Natural killer cell treated with Interleukin-12 subunit alpha and Interleukin-12 subunit beta and Interleukin-15 and Interleukin-18, amount 100 ng/mL, for 72 hours (primary cell): ENCODE data around the gene SLC4A9. TPM values are rescaled to one million over a fixed set of nuclear protein-coding genes. Genes with fewer than 3 reads are reported as not detected.
"Not testable (repeated sequence)": the region's sequence is repeated elsewhere in the genome, so short reads cannot be mapped to it uniquely, and the experiment has no call there.

Source experiments
- ATAC-seq, 2 donors: fragments of 150-1000 bp; cut with Tn5 transposase in 1 of 2; sonication (Bioruptor Pico), chemical (Tn5 transposase) in 1 of 2; 2 replicates each; pipeline ENCODE4 v1.10.0; 2021
- DNase-seq: peaks from one replicate; pipeline ENCODE4 v3.0.0; 2022; ENCODE audit warnings: low spot score
- H3K27ac Mint-ChIP-seq, 2 donors: 1 replicate in 1 of 2; 2 replicates in 1 of 2; pipeline ENCODE4 v1.8.0; 2022; ENCODE audit warnings: mixed read lengths in 2 of 2, mild to moderate bottlenecking in 1 of 2, moderate library complexity in 1 of 2
- H3K27me3 Mint-ChIP-seq, 2 donors: 1 replicate in 1 of 2; 2 replicates in 1 of 2; pipeline ENCODE4 v1.8.0; 2022; ENCODE audit warnings: mixed read lengths in 2 of 2
- H3K36me3 Mint-ChIP-seq: one replicate; pipeline ENCODE4 v1.8.0; 2022; ENCODE audit warnings: mixed read lengths
- H3K4me1 Mint-ChIP-seq, 2 donors: 1 replicate in 1 of 2; 2 replicates in 1 of 2; pipeline ENCODE4 v1.8.0; 2022; ENCODE audit warnings: low read depth in 2 of 2, mixed read lengths in 2 of 2, mild to moderate bottlenecking in 1 of 2
- H3K4me3 Mint-ChIP-seq: one replicate; pipeline ENCODE4 v1.8.0; 2022; ENCODE audit warnings: mixed read lengths
- H3K9me3 Mint-ChIP-seq: 2 replicates; pipeline ENCODE4 v1.8.0; 2022; ENCODE audit warnings: mixed read lengths
- total RNA-seq, 2 donors: library from RNA; stranded (reverse); gene quantifications; one replicate each; pipeline ENCODE4 v1.2.3, GENCODE V29; 2022

The SLC4A9 gene
- total RNA-seq, 2 donors from 2014 or later = not detected

DNA sequence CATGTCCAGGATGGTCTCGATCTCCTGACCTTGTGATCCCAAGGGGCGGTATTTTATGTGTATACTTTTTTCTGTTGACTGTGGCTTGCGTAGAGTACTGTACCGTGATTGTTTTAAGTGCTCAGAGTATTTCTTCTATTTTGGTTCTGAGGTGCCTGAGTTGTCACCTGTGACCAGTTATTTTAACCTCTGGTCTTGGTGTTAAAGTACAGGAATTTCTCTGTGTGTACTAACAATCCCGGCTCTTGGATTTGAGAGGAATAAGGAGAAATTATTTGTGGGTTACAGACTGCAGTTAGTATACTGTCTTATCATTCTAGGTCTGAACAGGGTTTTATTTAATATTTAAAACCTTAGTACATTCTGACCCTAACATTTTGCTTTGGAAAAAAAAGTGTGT, 43.6 kb downstream of the SLC4A9 start:
- H3K4me3 Mint-ChIP-seq = no peak overlapping the region
- H3K4me1 Mint-ChIP-seq = peaks cover 28 to 33% of the 10 kb centered on the region in 2 donors
- ATAC-seq = no peak
- H3K36me3 Mint-ChIP-seq = no peaks in the 10 kb centered on the region
- no peaks in the 10 kb centered on the region for H3K27me3 Mint-ChIP-seq
- no peak for DNase-seq
- H3K9me3 Mint-ChIP-seq = no peaks in the 10 kb centered on the region
- no peak overlapping the region for H3K27ac Mint-ChIP-seq

DNA sequence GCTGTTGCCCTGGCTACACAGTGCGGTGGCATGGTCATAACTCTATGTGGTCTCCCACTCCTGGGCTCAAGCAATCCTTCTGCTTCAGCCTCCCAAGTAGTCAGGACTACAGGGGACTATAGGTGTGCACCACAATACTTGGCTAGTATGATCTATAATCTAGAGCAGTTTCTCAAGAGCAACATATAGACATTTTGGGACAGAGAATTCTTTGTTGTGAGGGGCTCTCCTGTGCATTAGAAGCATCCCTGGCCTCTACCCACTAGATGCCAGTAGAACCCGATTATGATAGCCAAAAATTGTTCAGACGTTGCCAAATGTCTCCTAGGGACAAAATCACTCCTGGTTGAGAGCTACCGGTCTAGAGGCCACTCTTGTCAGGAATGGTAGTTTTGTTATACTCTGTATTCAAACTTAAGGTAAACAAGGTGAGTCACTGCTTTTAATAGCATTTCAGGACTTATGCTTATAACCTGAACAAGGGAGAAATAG, 48.8 kb downstream of the SLC4A9 start:
- peaks cover 19 to 23% of the 10 kb centered on the region in 2 donors for H3K4me1 Mint-ChIP-seq
- no peaks in the 10 kb centered on the region for H3K9me3 Mint-ChIP-seq
- H3K4me3 Mint-ChIP-seq = no peak overlapping the region
- H3K36me3 Mint-ChIP-seq = no peaks in the 10 kb centered on the region
- DNase-seq (no peak), ATAC-seq (no peak)
- H3K27me3 Mint-ChIP-seq = no peaks in the 10 kb centered on the region
- H3K27ac Mint-ChIP-seq = no peak overlapping the region

DNA sequence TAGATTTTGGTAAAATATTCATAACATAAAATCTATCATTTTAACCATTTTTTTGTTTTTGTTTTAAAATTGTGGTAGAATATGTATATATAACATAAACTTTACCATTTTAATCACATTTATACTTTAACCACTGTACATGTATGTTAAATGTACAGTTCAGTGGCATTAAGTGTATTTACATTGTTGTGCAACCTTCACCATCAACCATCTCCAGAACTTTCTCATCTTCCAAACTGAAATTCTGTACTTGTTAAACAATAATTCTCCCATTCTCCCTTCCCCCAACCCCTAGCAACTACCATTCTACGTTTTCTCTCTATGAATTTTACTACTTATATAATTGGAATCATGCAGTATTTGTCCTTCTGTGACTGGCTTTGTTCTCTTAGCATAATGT, 53.2 kb downstream of the SLC4A9 start:
- Mint-ChIP-seq H3K9me3 (no peaks in the 10 kb centered on the region), H3K4me1 (peaks cover 12 to 15% of the 10 kb centered on the region in 2 donors), H3K4me3 (no peak overlapping the region), H3K27ac (peak overlapping the region in 1 of 2 donors; percentile 12), H3K36me3 (no peaks in the 10 kb centered on the region), H3K27me3 (no peaks in the 10 kb centered on the region)
- DNase-seq (no peak), ATAC-seq (no peak)

DNA sequence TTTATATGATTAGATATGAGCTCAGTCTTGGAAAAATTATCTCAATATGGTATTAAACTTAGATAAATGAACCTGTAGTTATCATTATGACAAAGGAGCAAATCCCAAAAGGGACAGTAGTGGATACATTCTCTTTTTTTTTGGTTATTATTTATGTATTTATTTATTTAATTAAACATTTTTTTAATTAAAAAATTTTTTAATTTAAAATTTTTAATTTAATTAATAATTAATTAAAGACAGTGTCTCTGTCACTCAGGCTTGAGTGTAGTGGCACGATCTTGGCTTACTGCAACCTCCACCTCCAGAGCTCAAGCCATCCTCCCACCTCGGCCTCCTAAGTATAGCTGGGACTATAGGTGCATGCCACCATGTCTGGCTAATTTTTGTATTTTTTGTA, 57.2 kb downstream of the SLC4A9 start:
- Mint-ChIP-seq H3K4me1 (peaks cover 36 to 45% of the 10 kb centered on the region in 2 donors), H3K9me3 (no peaks in the 10 kb centered on the region), H3K27ac (no peak overlapping the region), H3K27me3 (no peaks in the 10 kb centered on the region), H3K36me3 (no peaks in the 10 kb centered on the region), H3K4me3 (no peak overlapping the region)
- ATAC-seq (no peak), DNase-seq (no peak)

DNA sequence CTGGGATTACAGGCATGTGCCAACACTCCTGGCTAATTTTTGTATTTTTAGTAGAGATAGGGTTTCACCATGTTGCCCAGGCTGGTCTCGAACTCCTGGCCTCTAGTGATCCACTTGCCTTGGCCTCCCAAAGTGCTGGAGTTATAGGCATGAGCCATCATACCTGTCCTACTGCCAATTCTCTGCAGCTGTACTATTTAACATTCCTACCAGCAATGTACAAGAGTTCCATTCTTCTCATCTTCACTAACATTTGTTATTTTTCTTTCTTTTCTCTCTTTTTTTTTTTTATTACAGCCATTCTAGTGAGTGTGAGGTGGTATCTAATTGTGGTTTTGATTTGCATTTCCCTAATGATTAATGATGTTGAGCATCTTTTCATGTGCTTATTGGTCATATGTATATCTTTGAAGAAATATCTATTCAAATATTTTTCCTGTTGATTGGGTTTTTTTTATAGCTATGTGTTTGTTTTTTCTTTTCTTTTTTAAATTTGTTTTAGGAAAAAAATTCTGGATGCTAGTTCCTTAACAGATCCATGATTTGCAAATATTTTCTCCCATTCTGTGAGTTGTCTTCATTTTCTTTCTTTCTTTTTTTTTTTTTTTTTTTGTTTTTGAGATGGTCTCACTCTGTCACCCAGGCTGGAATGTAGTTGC, 59.0 kb downstream of the SLC4A9 start:
- Mint-ChIP-seq H3K27ac (no peak overlapping the region), H3K9me3 (no peaks in the 10 kb centered on the region), H3K4me3 (no peak overlapping the region), H3K36me3 (no peaks in the 10 kb centered on the region), H3K4me1 (peaks cover 45 to 47% of the 10 kb centered on the region in 2 donors), H3K27me3 (no peaks in the 10 kb centered on the region)
- ATAC-seq = no peak
- no peak for DNase-seq

DNA sequence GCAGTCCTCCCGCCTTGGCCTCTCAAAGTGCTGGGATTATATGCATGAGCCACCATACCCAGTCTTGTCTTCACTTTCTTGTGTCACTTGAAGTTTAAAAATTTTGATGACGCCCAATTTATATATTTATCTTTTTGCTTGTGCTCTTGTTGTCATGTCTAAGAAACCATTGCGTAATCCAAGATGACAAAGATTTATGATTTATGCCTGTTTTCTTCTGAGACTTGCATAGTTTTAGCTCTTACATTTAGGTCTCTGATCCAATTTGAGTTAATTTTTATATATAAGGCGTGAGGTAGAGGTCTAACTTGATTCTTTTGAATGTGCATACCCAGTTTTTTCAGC, 60.2 kb downstream of the SLC4A9 start:
- H3K27me3 Mint-ChIP-seq = no peaks in the 10 kb centered on the region
- H3K4me1 Mint-ChIP-seq = peaks cover 45 to 48% of the 10 kb centered on the region in 2 donors
- no peaks in the 10 kb centered on the region for H3K36me3 Mint-ChIP-seq
- no peak overlapping the region for H3K27ac Mint-ChIP-seq
- ATAC-seq = no peak
- H3K9me3 Mint-ChIP-seq = no peaks in the 10 kb centered on the region
- H3K4me3 Mint-ChIP-seq = no peak overlapping the region
- DNase-seq = no peak

DNA sequence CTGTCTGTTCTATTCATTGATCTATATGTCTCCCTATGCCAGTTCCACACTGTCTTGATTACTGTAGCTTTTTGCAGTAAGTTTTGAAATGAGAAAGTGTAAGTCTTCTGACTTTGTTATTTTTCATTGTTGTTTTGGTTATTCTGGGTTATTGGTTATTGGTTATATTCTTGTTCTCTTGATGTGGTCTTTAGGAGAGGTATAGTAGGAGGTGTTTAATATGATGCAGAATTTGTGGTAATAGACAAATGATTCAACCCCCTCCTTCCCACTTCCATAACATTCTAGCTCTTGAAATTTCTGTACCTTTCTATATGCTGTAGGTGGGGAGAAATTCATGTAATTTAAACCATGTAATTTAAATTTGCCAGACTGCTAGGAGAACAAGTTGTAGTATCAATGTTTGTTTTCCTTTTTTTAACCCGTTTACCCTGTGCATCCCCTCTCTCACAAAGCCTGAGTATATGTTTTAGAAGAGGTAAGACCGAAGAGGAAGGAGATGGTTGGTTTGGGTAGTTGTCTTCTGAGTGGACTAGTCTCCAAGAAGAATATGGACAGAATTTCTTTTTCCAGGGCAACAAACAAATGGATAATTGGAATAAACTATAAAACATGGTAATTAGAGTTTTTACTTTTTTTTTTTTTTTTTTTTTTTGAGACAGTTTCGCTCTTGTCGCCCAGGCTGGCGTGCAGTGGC, 60.8 kb downstream of the SLC4A9 start:
- Mint-ChIP-seq H3K4me1 (peaks cover 47 to 48% of the 10 kb centered on the region in 2 donors), H3K9me3 (no peaks in the 10 kb centered on the region), H3K36me3 (no peaks in the 10 kb centered on the region), H3K4me3 (no peak overlapping the region), H3K27me3 (no peaks in the 10 kb centered on the region), H3K27ac (no peak overlapping the region)
- no peak for ATAC-seq
- no peak for DNase-seq

- H3K9me3 Mint-ChIP-seq, H3K27ac Mint-ChIP-seq, ATAC-seq, H3K4me3 Mint-ChIP-seq, H3K36me3 Mint-ChIP-seq, DNase-seq, H3K27me3 Mint-ChIP-seq: not testable (repeated sequence)
- H3K4me1 Mint-ChIP-seq = peaks cover 43 to 44% of the 10 kb centered on the region in 2 donors
Observed at GRCh38 chr5:140421375-140421774, 61.4 kb downstream of the SLC4A9 start.

DNA sequence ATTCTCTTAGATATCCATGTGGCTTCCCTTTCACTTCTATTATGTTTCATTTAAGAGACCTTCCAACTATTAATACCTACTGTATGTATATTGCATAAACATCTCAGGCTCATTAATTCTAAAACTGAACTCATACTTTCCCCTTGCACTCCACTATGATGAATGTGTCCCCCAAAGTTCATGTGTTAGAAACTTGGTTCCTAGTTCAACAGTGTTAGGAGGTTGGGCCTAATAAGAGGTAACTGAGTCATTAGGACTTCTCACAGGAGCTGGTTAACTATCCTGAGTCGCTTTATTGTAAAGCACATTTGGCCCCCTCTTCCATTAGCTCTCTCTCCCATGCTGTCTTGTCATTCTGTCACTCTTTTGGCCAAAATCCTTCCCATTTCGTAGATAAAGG, 63.6 kb downstream of the SLC4A9 start:
- Mint-ChIP-seq H3K4me3 (no peak overlapping the region), H3K4me1 (peaks cover 37 to 39% of the 10 kb centered on the region in 2 donors), H3K9me3 (no peaks in the 10 kb centered on the region), H3K27ac (no peak overlapping the region), H3K27me3 (no peaks in the 10 kb centered on the region), H3K36me3 (no peaks in the 10 kb centered on the region)
- DNase-seq (no peak), ATAC-seq (no peak)

DNA sequence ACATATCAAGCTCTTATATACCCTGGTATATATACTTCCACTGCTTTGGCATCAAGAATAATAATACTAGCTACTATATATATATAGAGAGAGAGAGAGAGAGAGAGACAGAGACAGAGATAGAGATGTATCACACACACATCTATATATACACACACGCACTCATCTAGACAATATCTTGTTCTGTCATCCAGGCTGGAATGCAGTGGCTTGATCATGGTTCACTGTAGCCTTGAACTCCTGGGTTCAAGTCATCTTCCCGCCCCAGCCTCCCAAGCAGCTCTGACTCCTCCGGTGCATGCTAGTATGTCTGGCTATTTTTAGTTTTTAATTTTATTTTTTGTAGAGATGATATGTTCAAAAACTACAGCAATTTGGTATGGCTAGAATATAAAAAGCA, 64.1 kb downstream of the SLC4A9 start:
- Mint-ChIP-seq H3K27ac (no peak overlapping the region), H3K4me1 (peaks cover 34% of the 10 kb centered on the region in 2 donors), H3K9me3 (no peaks in the 10 kb centered on the region), H3K4me3 (no peak overlapping the region), H3K36me3 (no peaks in the 10 kb centered on the region), H3K27me3 (no peaks in the 10 kb centered on the region)
- no peak for DNase-seq
- ATAC-seq = no peak

Other genes with a start within 250 kb of the SLC4A9 start
- gene PURA, start 246.1 kb upstream of the SLC4A9 start, total RNA-seq = 10 to 100 TPM; 11.1 to 14.0 TPM
- 1 to 10 TPM; 2.6 to 3.1 TPM for gene IGIP, start 234.3 kb upstream of the SLC4A9 start, total RNA-seq
- 10 to 100 TPM; 11.7 to 14.8 TPM for gene CYSTM1, start 185.0 kb upstream of the SLC4A9 start, total RNA-seq
- gene PFDN1, start 57.1 kb upstream of the SLC4A9 start, total RNA-seq = 10 to 100 TPM; 49.8 to 62.2 TPM
- gene HBEGF, start 13.6 kb upstream of the SLC4A9 start, total RNA-seq = 10 to 100 TPM; 56.0 to 63.0 TPM
- 100 to 1,000 TPM; 136 to 156 TPM for gene ANKHD1, start 41.6 kb downstream of the SLC4A9 start, total RNA-seq
- 1 to 10 TPM; 7.0 to 8.6 TPM for gene EIF4EBP3, start 187.5 kb downstream of the SLC4A9 start, total RNA-seq
- 10 to 100 TPM; 61.4 to 64.7 TPM for gene SRA1, start 197.3 kb downstream of the SLC4A9 start, total RNA-seq
- gene APBB3, start 204.4 kb downstream of the SLC4A9 start, total RNA-seq = 10 to 100 TPM; 12.8 to 25.8 TPM
- gene SLC35A4, start 204.6 kb downstream of the SLC4A9 start, total RNA-seq = 10 to 100 TPM; 73.8 to 97.3 TPM